Measurements from ENCODE around the gene PRELP.

The PRELP gene

DNA sequence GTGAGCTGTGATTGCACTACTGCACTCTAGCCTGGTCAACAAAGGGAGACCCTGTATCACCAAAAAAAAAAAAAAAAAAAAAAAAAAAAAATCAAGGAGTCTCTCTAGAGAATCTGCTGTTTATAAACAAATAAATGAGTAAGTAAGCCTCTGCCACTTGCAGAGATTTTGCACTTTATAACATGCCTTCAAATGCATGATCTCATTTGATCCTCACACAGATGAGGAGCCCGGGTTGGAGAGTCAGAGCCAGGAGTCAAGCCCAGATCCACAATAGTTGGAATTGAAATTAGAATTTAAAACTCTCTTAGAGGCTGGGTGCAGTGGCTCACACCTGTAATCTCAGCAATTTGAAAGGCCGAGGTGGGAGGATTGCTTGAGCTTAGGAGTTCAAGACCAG, 4.0 kb downstream of the PRELP start:
- H3K9me3 ChIP-seq (ENCODE audit: control insufficient read depth in 1 of 2, low read length in 2 of 2) = no peaks in the 10 kb centered on the region
- no peak overlapping the region for H3K27ac ChIP-seq (ENCODE audit: low read length)
- peaks cover 14 to 65% of the 10 kb centered on the region in 2 donors for H3K4me1 ChIP-seq (ENCODE audit: control insufficient read depth in 1 of 2, insufficient read depth in 2 of 2, low read length in 2 of 2)
- no peaks in the 10 kb centered on the region for H3K27me3 ChIP-seq (ENCODE audit: low read depth, low read length)
- H3K4me3 ChIP-seq (ENCODE audit: low read depth in 1 of 2, low read length in 2 of 2) = peak overlapping the region in 1 of 2 donors; percentile 21
- H3K36me3 ChIP-seq (ENCODE audit: control insufficient read depth in 1 of 2, insufficient read depth in 2 of 2, low read length in 2 of 2) = peaks cover 0 to 14% of the 10 kb centered on the region in 2 donors

DNA sequence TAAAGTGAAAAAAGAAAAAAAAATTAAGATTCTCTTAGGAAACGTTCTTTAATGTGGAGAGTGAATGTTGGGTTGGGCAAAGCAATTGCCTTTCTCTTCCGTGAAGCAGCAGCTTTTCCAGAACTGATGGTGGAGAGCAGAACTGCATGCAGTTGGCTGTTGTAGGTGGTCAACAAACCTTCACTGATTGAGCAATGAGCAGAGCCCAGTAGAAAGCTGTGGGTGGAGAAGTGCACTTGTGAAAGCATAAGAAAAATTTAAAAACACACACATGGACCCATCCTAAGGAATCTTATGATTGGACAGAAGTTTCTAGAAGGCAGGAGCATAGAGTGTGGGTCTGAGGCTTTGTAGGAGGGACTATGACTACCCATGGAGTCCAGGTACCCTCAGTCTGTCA, 4.5 kb downstream of the PRELP start:
- Histone ChIP-seq H3K4me1 (ENCODE audit: control insufficient read depth in 1 of 2, insufficient read depth in 2 of 2, low read length in 2 of 2) (peaks cover 14 to 64% of the 10 kb centered on the region in 2 donors), H3K27ac (ENCODE audit: low read length) (peak overlapping the region; percentile 83), H3K4me3 (ENCODE audit: low read depth in 1 of 2, low read length in 2 of 2) (peak overlapping the region in 1 of 2 donors; percentile 21), H3K27me3 (ENCODE audit: low read depth, low read length) (no peaks in the 10 kb centered on the region), H3K9me3 (ENCODE audit: control insufficient read depth in 1 of 2, low read length in 2 of 2) (no peaks in the 10 kb centered on the region), H3K36me3 (ENCODE audit: control insufficient read depth in 1 of 2, insufficient read depth in 2 of 2, low read length in 2 of 2) (peaks cover 0 to 15% of the 10 kb centered on the region in 2 donors)

GRCh38 chr1:203480525-203481084, 5.0 kb downstream of the PRELP start:
- H3K4me1 ChIP-seq (ENCODE audit: control insufficient read depth in 1 of 2, insufficient read depth in 2 of 2, low read length in 2 of 2) = peaks cover 14 to 67% of the 10 kb centered on the region in 2 donors
- peak overlapping the region; percentile 83 for H3K27ac ChIP-seq (ENCODE audit: low read length)
- peak overlapping the region in 1 of 2 donors; percentile 21 for H3K4me3 ChIP-seq (ENCODE audit: low read depth in 1 of 2, low read length in 2 of 2)
- no peaks in the 10 kb centered on the region for H3K9me3 ChIP-seq (ENCODE audit: control insufficient read depth in 1 of 2, low read length in 2 of 2)
- H3K27me3 ChIP-seq (ENCODE audit: low read depth, low read length) = no peaks in the 10 kb centered on the region
- H3K36me3 ChIP-seq (ENCODE audit: control insufficient read depth in 1 of 2, insufficient read depth in 2 of 2, low read length in 2 of 2) = peaks cover 0 to 18% of the 10 kb centered on the region in 2 donors

DNA sequence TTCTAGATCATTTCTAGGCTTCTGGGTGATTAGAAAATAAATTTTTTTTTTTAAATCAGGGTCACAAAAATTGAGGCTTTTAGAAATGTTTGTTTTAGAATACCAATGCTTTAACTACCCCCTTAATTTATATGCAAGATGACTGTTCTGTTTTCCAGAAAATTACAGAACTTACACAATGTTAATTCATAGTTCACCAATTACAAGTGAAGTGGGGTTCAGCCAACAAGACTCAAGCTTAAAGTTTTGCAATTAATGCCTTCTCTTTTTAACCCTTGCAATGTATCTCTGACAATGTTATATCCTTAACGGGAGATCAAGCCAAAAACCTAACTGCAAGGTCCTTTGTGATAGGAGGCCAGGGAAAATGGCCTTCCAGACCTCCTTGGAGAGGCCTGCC, 5.6 kb downstream of the PRELP start:
- peak overlapping the region; percentile 83 for H3K27ac ChIP-seq (ENCODE audit: low read length)
- no peaks in the 10 kb centered on the region for H3K27me3 ChIP-seq (ENCODE audit: low read depth, low read length)
- H3K4me1 ChIP-seq (ENCODE audit: control insufficient read depth in 1 of 2, insufficient read depth in 2 of 2, low read length in 2 of 2) = peaks cover 14 to 67% of the 10 kb centered on the region in 2 donors
- no peaks in the 10 kb centered on the region for H3K9me3 ChIP-seq (ENCODE audit: control insufficient read depth in 1 of 2, low read length in 2 of 2)
- peaks cover 3 to 18% of the 10 kb centered on the region in 2 donors for H3K36me3 ChIP-seq (ENCODE audit: control insufficient read depth in 1 of 2, insufficient read depth in 2 of 2, low read length in 2 of 2)
- H3K4me3 ChIP-seq (ENCODE audit: low read depth in 1 of 2, low read length in 2 of 2) = peak overlapping the region in 1 of 2 donors; percentile 22

GRCh38 chr1:203486618-203487370, 11.2 kb downstream of the PRELP start:
- peaks cover 0 to 42% of the 10 kb centered on the region in 2 donors for H3K4me1 ChIP-seq (ENCODE audit: control insufficient read depth in 1 of 2, insufficient read depth in 2 of 2, low read length in 2 of 2)
- H3K4me3 ChIP-seq (ENCODE audit: low read depth in 1 of 2, low read length in 2 of 2) = peak overlapping the region in 1 of 2 donors; percentile 39
- H3K9me3 ChIP-seq (ENCODE audit: control insufficient read depth in 1 of 2, low read length in 2 of 2) = no peaks in the 10 kb centered on the region
- H3K27ac ChIP-seq (ENCODE audit: low read length) = peak overlapping the region; percentile 57
- peaks cover 3 to 18% of the 10 kb centered on the region in 2 donors for H3K36me3 ChIP-seq (ENCODE audit: control insufficient read depth in 1 of 2, insufficient read depth in 2 of 2, low read length in 2 of 2)
- no peaks in the 10 kb centered on the region for H3K27me3 ChIP-seq (ENCODE audit: low read depth, low read length)

- Histone ChIP-seq H3K4me1 (ENCODE audit: control insufficient read depth in 1 of 2, insufficient read depth in 2 of 2, low read length in 2 of 2) (peaks cover 0 to 37% of the 10 kb centered on the region in 2 donors), H3K9me3 (ENCODE audit: control insufficient read depth in 1 of 2, low read length in 2 of 2) (no peaks in the 10 kb centered on the region), H3K27me3 (ENCODE audit: low read depth, low read length) (no peaks in the 10 kb centered on the region), H3K4me3 (ENCODE audit: low read depth in 1 of 2, low read length in 2 of 2) (no peak overlapping the region), H3K27ac (ENCODE audit: low read length) (no peak overlapping the region), H3K36me3 (ENCODE audit: control insufficient read depth in 1 of 2, insufficient read depth in 2 of 2, low read length in 2 of 2) (peaks cover 3 to 14% of the 10 kb centered on the region in 2 donors)
Measured at GRCh38 chr1:203488539-203488938, 12.9 kb downstream of the PRELP start.

DNA sequence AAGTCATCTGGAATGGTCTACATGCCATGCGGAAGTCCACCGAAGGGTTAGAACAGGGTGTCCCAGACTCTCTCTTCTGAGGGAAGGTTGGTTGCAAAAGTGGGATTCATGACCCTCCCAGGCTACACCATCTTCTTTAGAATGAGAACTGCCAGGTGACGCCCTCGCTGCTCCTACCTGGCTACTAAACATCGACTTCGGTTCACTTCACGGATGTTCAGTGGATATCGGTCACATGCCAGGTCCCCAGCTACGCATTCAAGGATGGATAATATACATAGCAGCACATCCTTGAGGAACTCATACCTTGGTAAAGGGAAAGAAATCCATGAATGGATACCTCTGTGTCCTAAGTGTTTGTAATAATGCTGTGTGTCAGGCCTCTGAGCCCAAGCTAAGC, 15.0 kb downstream of the PRELP start:
- Histone ChIP-seq H3K36me3 (ENCODE audit: control insufficient read depth in 1 of 2, insufficient read depth in 2 of 2, low read length in 2 of 2) (peaks cover 0 to 3% of the 10 kb centered on the region in 2 donors), H3K4me3 (ENCODE audit: low read depth in 1 of 2, low read length in 2 of 2) (no peak overlapping the region)

GRCh38 chr1:203491664-203492063, 16.1 kb downstream of the PRELP start:
- Histone ChIP-seq H3K4me1 (ENCODE audit: control insufficient read depth in 1 of 2, insufficient read depth in 2 of 2, low read length in 2 of 2) (peaks cover 0 to 19% of the 10 kb centered on the region in 2 donors), H3K27me3 (ENCODE audit: low read depth, low read length) (no peaks in the 10 kb centered on the region), H3K36me3 (ENCODE audit: control insufficient read depth in 1 of 2, insufficient read depth in 2 of 2, low read length in 2 of 2) (no peaks in the 10 kb centered on the region), H3K9me3 (ENCODE audit: control insufficient read depth in 1 of 2, low read length in 2 of 2) (no peaks in the 10 kb centered on the region), H3K27ac (ENCODE audit: low read length) (no peak overlapping the region), H3K4me3 (ENCODE audit: low read depth in 1 of 2, low read length in 2 of 2) (no peak overlapping the region)

More for the DNA sequence above, 15.0 kb downstream of the PRELP start:
- no peaks in the 10 kb centered on the region for H3K27me3 ChIP-seq (ENCODE audit: low read depth, low read length)
- H3K4me1 ChIP-seq (ENCODE audit: control insufficient read depth in 1 of 2, insufficient read depth in 2 of 2, low read length in 2 of 2) = peaks cover 0 to 20% of the 10 kb centered on the region in 2 donors
- H3K9me3 ChIP-seq (ENCODE audit: control insufficient read depth in 1 of 2, low read length in 2 of 2) = no peaks in the 10 kb centered on the region
- H3K27ac ChIP-seq (ENCODE audit: low read length) = no peak overlapping the region

DNA sequence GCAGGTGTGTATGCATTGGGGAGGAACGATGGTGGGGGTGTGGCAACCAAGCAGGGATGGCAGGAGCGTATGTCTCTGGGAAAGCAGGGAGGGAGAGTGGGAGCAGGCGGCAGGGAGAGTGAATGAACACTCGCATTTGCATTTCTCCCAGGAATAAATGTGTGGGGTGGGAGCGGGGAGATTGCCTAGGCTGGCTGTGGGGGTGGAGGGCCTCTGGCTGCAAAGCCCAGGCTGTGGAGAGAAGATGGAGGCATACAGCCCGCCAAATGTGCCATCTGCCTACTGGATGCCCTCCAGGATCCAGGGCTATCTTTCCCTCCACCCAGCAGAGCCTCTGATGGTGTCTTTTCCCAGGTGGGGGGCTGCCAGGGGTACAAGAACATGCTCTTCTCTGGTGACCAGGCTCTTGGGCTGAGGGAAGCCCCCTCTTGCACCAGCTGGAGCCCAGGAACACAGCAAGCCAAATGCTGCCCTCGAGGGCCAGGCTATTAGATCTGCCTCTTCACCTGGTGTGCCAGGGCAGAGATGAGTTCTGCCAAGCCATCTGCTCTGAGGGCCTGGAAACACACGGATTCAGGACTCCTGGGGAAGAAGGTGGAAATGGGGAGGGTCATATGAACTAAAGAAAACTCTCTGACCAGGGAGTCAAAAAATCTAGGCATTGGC, 16.6 kb downstream of the PRELP start:
- Histone ChIP-seq H3K27ac (ENCODE audit: low read length) (no peak overlapping the region), H3K4me1 (ENCODE audit: control insufficient read depth in 1 of 2, insufficient read depth in 2 of 2, low read length in 2 of 2) (peaks cover 0 to 13% of the 10 kb centered on the region in 2 donors), H3K27me3 (ENCODE audit: low read depth, low read length) (no peaks in the 10 kb centered on the region), H3K4me3 (ENCODE audit: low read depth in 1 of 2, low read length in 2 of 2) (no peak overlapping the region), H3K9me3 (ENCODE audit: control insufficient read depth in 1 of 2, low read length in 2 of 2) (no peaks in the 10 kb centered on the region), H3K36me3 (ENCODE audit: control insufficient read depth in 1 of 2, insufficient read depth in 2 of 2, low read length in 2 of 2) (no peaks in the 10 kb centered on the region)

- Histone ChIP-seq H3K9me3 (ENCODE audit: control insufficient read depth in 1 of 2, low read length in 2 of 2) (no peaks in the 10 kb centered on the region), H3K36me3 (ENCODE audit: control insufficient read depth in 1 of 2, insufficient read depth in 2 of 2, low read length in 2 of 2) (no peaks in the 10 kb centered on the region), H3K4me3 (ENCODE audit: low read depth in 1 of 2, low read length in 2 of 2) (no peak overlapping the region), H3K27ac (ENCODE audit: low read length) (no peak overlapping the region), H3K27me3 (ENCODE audit: low read depth, low read length) (no peaks in the 10 kb centered on the region), H3K4me1 (ENCODE audit: control insufficient read depth in 1 of 2, insufficient read depth in 2 of 2, low read length in 2 of 2) (peaks cover 0 to 8% of the 10 kb centered on the region in 2 donors)
Measured at GRCh38 chr1:203492748-203493130, 17.1 kb downstream of the PRELP start.

GRCh38 chr1:203493901-203494300, 18.3 kb downstream of the PRELP start, which contains the start of gene OPTC:
TSS of gene OPTC (plus strand) at chr1:203494153. CDS start at chr1:203496006, 1,853 bp downstream.
- H3K27me3 ChIP-seq (ENCODE audit: low read depth, low read length) = no peaks in the 10 kb centered on the region
- peaks cover 0 to 2% of the 10 kb centered on the region in 2 donors for H3K4me1 ChIP-seq (ENCODE audit: control insufficient read depth in 1 of 2, insufficient read depth in 2 of 2, low read length in 2 of 2)
- no peaks in the 10 kb centered on the region for H3K9me3 ChIP-seq (ENCODE audit: control insufficient read depth in 1 of 2, low read length in 2 of 2)
- H3K36me3 ChIP-seq (ENCODE audit: control insufficient read depth in 1 of 2, insufficient read depth in 2 of 2, low read length in 2 of 2) = no peaks in the 10 kb centered on the region
- H3K4me3 ChIP-seq (ENCODE audit: low read depth in 1 of 2, low read length in 2 of 2) = no peak within 1 kb of the TSS
- no peak within 1 kb of the TSS for H3K27ac ChIP-seq (ENCODE audit: low read length)
